Measurements from ENCODE around the gene PODNL1.

PODNL1 gene, protein sequence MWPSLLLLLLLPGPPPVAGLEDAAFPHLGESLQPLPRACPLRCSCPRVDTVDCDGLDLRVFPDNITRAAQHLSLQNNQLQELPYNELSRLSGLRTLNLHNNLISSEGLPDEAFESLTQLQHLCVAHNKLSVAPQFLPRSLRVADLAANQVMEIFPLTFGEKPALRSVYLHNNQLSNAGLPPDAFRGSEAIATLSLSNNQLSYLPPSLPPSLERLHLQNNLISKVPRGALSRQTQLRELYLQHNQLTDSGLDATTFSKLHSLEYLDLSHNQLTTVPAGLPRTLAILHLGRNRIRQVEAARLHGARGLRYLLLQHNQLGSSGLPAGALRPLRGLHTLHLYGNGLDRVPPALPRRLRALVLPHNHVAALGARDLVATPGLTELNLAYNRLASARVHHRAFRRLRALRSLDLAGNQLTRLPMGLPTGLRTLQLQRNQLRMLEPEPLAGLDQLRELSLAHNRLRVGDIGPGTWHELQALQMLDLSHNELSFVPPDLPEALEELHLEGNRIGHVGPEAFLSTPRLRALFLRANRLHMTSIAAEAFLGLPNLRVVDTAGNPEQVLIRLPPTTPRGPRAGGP

DNA sequence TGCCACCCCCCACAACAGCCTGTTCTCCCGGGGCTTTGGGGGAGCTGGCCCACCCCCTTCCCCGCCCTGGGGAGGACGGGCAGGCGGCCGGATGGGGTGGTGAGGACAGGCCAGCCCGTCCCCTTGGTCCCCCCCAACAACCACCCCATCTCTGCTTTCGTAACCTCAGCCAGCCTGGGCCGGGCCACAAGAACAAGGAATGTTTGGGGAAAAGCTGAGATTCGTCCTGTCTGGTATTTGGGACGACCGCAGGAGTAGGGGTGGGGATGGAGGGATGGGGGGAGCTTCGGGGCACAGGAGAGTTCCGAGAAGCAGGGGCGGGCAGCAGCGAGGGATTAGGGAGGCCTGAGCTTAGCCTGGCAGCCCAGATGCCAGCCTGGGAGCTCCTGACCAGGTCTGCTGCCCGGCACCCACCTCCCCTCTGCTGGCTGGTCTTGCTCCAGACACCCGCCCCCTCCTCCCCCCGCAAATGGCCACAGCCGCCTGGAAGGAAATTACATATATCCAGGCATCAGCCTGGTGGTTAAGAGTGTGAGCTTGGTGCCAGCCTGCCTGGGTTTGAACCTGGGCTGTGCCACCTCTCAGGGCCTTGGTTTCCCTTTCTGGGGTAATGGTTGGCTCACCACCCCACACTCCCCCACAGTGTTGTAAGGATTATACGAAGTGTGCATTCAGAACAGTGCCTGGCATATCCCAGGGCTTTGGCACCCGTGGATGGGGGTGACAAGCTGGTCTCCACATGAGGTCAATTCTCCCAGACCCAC is at the start of gene PODNL1:
Gene PODNL1, minus strand, starts transcription at position 117 of the 764 bp plus-strand sequence. CDS start 236 bp downstream, outside the sequence.
- DNase-seq (ENCODE audit: low spot score in 2 of 2), result no peak

DNA sequence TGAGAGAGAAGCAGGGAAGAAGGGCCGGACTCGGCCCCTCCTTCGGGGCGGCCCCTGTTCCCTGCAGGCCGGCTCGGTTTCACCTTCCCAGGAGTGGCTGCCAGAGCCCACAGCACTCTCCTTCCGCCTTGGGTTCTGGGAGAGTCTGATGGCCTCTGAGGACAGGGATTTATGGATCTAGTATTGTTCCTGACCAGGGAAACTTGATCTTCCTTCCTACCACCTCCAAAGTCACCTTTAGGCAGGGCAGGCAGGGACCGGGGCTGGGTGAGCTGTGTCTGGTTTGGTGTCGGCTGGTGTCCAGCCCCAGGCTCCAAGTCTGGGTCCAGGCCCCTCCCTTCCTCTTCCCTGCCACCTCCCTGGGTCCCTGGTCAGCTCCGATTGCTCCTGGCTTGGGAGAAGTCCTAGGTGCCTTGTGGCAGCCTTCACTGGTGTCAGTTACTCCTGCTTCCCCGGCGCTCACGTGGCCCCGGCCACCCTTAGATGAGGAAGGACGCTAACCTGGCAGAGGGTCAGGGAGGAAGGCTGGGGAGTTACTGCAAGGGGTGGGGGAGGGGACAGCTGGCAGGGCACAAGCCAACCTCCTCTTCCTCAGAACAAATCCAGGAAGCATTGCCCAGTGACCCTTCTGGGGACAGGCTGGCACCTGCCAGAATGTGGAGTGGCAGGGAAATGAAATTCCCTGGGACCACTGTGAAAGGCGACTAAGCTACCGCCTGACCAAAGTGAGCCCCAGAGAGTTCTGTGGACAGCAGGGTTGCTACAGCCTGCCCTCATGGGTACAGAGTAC is 49.1 kb upstream of the PODNL1 start:
- H3K36me3 Mint-ChIP-seq, result peaks cover 27% of the 10 kb centered on the region
- no peak for ATAC-seq
- H3K9me3 Mint-ChIP-seq, result no peaks in the 10 kb centered on the region
- peaks cover 51% of the 10 kb centered on the region for H3K4me1 Mint-ChIP-seq
- no peak for DNase-seq (ENCODE audit: low spot score in 2 of 2)
- peak overlapping the region; percentile 98 for H3K27ac Mint-ChIP-seq
- H3K4me3 Mint-ChIP-seq, result peak overlapping the region; percentile 72

More for the DNA sequence above, at the start of gene PODNL1:
- H3K4me1 Mint-ChIP-seq, result peaks cover 22% of the 10 kb centered on the region
- H3K36me3 Mint-ChIP-seq, result no peaks in the 10 kb centered on the region
- H3K4me3 Mint-ChIP-seq, result no peak within 1 kb of the TSS
- peak within 1 kb of the TSS; percentile 16 for H3K27ac Mint-ChIP-seq
- no peaks in the 10 kb centered on the region for H3K9me3 Mint-ChIP-seq
- no peak for ATAC-seq

DNA sequence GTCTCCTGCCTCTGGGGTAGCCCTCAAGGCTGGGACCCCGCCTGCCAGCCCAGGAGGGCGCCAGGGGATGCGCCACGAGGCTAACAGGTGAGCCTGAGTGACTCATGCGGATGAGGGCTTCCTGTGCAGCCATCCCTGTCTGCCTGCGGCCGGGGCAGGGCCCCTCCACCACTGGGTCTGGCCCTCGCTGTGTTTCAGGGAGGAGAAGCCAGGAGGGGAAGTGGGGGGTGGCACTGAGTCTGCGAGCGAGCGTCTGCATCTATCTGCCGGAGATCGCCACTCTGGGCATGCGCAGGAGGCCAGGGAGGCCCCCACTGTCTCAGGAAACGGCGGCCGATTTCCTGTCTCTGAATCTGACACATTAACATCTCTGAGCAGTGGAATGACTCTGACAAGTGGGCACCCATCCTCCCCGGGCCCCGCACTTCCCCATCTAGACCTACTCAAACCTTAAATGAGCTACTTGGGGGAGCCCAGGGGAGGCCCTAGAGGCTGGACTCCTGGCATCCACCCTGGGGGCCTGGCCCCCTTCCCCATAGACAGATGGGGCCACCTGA is 48.2 kb upstream of the PODNL1 start:
- no peaks in the 10 kb centered on the region for H3K9me3 Mint-ChIP-seq
- ATAC-seq (peak; percentile 95), DNase-seq (ENCODE audit: low spot score in 2 of 2) (peak; percentile 93 to 99)
- peak overlapping the region; percentile 72 for H3K4me3 Mint-ChIP-seq
- peaks cover 51% of the 10 kb centered on the region for H3K4me1 Mint-ChIP-seq
- H3K27ac Mint-ChIP-seq, result peak overlapping the region; percentile 98
- peaks cover 25% of the 10 kb centered on the region for H3K36me3 Mint-ChIP-seq

DNA sequence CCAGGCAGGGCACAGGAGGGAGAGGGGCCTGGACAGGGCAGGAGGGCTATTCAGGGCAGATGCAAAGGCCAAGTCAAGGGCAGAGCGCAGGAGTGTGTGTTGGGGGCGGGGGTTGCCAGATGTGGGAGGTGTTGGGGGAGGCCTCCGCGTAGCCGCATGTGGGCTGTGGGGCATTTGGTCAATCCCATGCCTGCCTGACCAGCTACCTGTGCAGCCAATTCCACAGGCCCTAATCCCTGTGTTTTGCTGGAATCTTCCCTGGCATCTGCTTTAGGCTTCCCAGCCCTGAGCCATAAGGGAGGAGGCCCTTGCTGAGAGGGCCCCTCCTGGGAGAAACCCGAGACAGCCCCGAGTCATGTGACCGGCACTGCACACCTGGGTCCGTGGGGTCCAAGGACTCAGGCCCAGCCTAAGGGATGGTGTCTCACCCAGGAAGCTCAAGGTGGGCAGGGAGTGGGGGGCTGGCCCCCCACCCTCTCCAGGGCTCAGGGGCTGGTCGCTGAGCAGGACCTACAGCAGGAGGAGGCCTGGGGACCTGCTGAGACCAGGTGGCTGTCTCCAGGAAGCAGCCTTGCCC is 47.6 kb upstream of the PODNL1 start:
- Mint-ChIP-seq H3K27ac (peak overlapping the region; percentile 98), H3K4me1 (peaks cover 51% of the 10 kb centered on the region), H3K9me3 (no peaks in the 10 kb centered on the region), H3K36me3 (peaks cover 25% of the 10 kb centered on the region), H3K4me3 (peak overlapping the region; percentile 72)
- ATAC-seq (peak; percentile 1), DNase-seq (ENCODE audit: low spot score in 2 of 2) (no peak)

DNA sequence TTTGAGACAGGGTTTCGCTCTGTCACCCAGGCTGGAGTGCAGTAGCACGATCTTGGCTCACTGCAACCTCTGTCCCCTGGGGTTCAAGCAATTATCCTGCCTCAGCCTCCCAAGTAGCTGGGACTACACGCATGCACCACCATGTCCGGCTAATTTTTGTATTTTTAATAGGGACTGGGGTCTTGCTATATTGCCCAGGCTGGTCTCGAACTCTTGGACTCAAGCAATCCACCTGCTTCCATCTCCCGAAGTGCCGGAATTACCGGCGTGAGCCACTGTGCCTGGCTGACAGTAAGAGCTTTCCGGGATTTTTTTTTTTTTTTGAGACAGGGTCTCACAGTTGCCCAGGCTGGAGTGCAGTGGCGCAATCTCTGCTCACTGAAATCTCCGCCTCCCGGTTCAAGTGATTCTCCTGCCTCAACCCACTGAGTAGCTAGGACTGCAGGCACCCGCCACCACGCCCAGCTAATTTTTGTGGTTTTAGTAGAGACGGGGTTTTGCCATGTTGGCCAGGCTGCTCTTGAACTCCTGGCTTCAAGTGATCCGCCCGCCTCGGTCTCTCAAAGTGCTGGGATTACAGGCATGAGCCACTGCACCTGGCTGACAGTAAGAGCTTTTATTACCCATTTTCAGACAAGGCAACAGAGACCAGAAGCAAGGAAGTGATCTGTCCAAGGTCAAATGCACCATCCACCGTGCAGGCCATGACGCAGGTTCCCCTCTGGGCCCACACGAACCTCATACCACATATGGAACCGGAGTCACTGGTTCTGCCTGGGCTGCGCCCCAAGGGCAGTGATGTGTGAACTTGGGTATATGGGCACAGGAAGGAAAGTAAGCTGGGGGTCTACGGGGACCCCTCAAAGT is 46.9 kb upstream of the PODNL1 start:
- H3K9me3 Mint-ChIP-seq, result no peaks in the 10 kb centered on the region
- peak overlapping the region; percentile 98 for H3K27ac Mint-ChIP-seq
- H3K4me1 Mint-ChIP-seq, result peaks cover 50% of the 10 kb centered on the region
- H3K4me3 Mint-ChIP-seq, result peak overlapping the region; percentile 72
- ATAC-seq (no peak), DNase-seq (ENCODE audit: low spot score in 2 of 2) (no peak)
- H3K36me3 Mint-ChIP-seq, result peaks cover 25% of the 10 kb centered on the region

DNA sequence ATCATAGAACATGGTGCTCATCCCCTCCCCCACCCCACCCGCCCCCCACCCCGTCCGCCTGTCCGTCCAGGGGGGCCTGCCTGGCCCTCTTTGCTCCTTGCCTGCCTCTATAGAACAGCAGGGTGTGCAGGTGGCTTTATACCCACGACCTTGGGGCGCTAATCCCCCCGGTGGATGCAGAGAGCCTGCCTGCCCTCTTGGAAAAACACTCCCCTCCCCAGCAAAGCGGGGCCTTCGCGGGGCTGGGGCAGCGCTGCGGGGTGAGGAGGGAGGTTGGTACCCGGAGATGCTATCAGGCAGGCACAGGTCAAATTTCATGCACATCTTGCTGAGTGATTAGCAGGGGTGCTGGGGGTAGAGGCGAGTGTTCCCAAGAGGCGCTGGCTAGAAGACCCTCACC is 46.0 kb upstream of the PODNL1 start:
- ATAC-seq (no peak), DNase-seq (ENCODE audit: low spot score in 2 of 2) (no peak)
- Mint-ChIP-seq H3K4me1 (peaks cover 46% of the 10 kb centered on the region), H3K36me3 (peaks cover 25% of the 10 kb centered on the region), H3K27ac (no peak overlapping the region), H3K4me3 (no peak overlapping the region), H3K9me3 (no peaks in the 10 kb centered on the region)

DNA sequence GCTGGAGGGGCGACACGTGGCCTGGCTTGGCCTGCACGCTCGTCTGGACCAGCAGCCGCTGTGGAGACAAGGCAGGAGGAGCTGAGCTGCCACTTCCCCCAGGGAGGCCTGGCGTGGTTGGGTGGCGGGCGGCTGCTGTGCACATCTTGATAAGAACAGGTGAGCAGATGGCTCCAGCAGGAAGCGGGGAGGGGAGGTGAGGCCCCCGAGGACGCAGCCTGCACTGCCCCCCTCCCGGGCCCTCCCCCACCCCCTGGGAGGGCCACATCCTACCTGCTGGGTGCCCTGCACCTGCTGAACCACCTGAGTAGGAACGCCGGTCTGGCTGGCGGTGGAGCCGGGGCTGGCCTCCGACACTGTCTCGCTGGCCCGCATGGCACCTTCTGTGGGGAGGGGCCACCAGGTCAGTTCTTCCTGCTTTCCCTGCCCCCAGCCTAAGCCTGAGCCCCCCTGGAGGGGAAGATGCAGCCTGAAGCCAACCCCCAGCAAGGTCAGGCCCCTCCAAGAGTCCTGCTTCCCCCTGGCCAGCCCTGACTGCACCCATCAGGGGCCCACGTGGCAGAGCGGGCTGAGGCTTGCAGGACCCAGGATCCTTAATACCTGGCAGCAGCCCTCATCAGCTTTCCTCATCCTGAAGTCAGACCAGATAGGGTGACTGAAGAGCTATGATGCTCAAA is 45.1 kb upstream of the PODNL1 start:
- no peaks in the 10 kb centered on the region for H3K9me3 Mint-ChIP-seq
- DNase-seq (ENCODE audit: low spot score in 2 of 2), result no peak
- H3K4me3 Mint-ChIP-seq, result no peak overlapping the region
- H3K4me1 Mint-ChIP-seq, result peaks cover 38% of the 10 kb centered on the region
- ATAC-seq, result no peak
- peak overlapping the region; percentile 14 for H3K27ac Mint-ChIP-seq
- peaks cover 17% of the 10 kb centered on the region for H3K36me3 Mint-ChIP-seq

DNA sequence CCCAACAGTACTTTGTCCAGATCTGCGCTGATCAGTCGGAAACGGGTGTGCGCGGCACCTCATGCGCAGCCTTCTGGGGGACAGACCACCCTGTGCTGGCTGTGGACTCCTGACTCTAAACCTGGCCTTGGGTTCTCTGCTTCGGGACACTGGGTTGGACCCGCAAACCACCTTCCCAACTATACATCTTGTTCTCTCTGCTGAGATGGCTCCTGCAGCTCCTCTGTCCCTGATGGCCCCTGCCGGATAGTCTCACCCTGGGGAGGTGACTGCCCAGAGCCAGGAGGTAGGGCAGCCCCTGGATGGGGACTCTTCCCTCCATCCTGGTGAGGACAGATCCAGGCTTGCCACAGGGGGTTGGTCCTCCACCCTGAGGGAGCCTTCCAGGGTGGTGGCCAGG is 44.6 kb upstream of the PODNL1 start:
- no peak overlapping the region for H3K4me3 Mint-ChIP-seq
- ATAC-seq (no peak), DNase-seq (ENCODE audit: low spot score in 2 of 2) (no peak)
- peak overlapping the region; percentile 14 for H3K27ac Mint-ChIP-seq
- peaks cover 32% of the 10 kb centered on the region for H3K4me1 Mint-ChIP-seq
- peaks cover 16% of the 10 kb centered on the region for H3K36me3 Mint-ChIP-seq
- H3K9me3 Mint-ChIP-seq, result no peaks in the 10 kb centered on the region

DNA sequence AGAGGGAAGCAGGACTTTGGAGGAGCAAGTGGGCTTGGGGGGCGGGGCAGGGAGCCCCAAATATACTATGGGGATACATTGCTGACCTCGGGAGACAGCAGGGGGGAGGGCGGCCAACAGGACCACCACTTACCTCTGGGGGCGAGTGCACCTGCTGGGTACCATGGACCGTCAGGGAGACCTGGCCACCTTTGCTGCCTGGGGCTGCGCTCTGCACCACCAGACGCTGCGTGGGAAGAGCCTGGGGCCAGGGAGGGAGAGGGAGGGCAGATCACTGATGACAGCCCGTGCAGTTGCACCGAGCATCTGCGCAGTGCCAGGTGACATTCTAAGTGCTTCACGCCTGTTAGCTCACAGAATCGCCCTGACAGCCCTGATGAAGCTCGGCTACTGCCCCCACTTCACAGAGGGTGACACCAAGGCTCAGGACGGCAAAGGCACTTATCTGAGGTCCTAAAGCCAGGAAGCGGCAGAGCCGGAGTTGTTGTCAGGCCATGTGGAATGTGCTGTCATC is 43.8 kb upstream of the PODNL1 start:
- Mint-ChIP-seq H3K27ac (no peak overlapping the region), H3K9me3 (no peaks in the 10 kb centered on the region), H3K4me3 (no peak overlapping the region), H3K36me3 (peaks cover 11% of the 10 kb centered on the region), H3K4me1 (peaks cover 25% of the 10 kb centered on the region)
- no peak for ATAC-seq
- no peak for DNase-seq (ENCODE audit: low spot score in 2 of 2)

DNA sequence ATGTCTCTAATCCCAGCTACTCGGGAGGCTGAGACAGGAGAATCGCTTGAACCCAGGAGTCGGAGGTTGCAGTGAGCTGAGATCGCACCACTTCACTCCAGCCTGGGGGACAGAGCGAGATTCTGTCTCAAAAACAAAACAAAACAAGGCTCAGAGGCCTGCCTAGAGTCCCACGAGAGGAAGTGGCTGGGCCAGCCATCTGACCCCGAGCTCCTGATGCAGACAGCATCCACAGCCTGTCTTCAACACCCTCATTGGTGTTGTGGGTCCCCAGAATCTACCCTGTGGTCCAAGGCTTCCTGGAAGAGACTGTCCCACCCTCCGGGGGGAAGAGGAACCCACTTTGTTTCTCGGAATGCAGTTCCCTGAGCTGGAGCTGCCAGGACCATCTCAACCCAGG is 43.2 kb upstream of the PODNL1 start:
- H3K4me3 Mint-ChIP-seq, result no peak overlapping the region
- DNase-seq (ENCODE audit: low spot score in 2 of 2) (no peak), ATAC-seq (no peak)
- H3K36me3 Mint-ChIP-seq, result peaks cover 6% of the 10 kb centered on the region
- H3K9me3 Mint-ChIP-seq, result no peaks in the 10 kb centered on the region
- no peak overlapping the region for H3K27ac Mint-ChIP-seq
- H3K4me1 Mint-ChIP-seq, result peaks cover 19% of the 10 kb centered on the region

DNA sequence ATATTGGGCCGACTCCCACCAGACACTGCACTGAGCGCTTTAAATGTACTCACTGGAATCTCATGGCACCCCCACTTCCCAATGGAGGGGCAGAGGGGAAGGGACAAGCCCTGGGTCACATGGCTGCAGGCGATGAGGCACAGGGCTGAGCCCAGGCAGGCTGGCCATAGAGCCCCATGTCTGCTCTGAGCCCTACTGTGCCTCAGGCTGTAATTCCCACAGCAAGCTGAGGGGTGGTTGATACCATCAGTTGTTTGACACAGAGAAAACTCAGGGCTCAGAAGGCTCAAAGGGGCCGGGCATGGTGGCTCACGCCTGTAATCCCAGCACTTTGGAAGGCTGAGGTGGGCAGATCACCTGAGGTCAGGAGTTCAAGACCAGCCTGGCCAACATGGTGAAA is 42.8 kb upstream of the PODNL1 start:
- DNase-seq (ENCODE audit: low spot score in 2 of 2) (no peak), ATAC-seq (no peak)
- H3K36me3 Mint-ChIP-seq, result peaks cover 5% of the 10 kb centered on the region
- H3K4me1 Mint-ChIP-seq, result peaks cover 15% of the 10 kb centered on the region
- no peaks in the 10 kb centered on the region for H3K9me3 Mint-ChIP-seq
- H3K27ac Mint-ChIP-seq, result no peak overlapping the region
- no peak overlapping the region for H3K4me3 Mint-ChIP-seq

DNA sequence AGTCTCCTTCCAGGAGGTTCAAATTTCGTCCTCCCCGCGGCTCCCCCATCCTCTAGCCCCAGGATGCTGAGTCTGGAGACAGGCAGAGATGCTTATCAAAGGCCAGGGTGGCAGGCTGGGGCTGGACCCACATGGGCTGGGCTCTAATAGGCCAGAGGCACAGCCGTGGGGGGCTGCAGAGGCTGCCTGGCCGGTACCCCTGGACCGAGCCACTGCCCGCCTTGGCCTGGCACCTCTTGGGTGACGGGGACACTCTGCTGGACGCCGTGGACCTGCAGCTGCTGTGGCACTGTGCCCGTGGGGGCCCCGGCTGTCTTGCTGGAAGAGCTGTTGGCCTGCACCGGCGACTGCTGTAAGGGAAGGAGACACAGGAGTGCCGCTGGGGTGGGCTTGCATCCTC is 42.1 kb upstream of the PODNL1 start:
- H3K4me3 Mint-ChIP-seq, result no peak overlapping the region
- no peak for DNase-seq (ENCODE audit: low spot score in 2 of 2)
- no peak overlapping the region for H3K27ac Mint-ChIP-seq
- ATAC-seq, result no peak
- peaks cover 12% of the 10 kb centered on the region for H3K36me3 Mint-ChIP-seq
- H3K9me3 Mint-ChIP-seq, result no peaks in the 10 kb centered on the region
- peaks cover 8% of the 10 kb centered on the region for H3K4me1 Mint-ChIP-seq

DNA sequence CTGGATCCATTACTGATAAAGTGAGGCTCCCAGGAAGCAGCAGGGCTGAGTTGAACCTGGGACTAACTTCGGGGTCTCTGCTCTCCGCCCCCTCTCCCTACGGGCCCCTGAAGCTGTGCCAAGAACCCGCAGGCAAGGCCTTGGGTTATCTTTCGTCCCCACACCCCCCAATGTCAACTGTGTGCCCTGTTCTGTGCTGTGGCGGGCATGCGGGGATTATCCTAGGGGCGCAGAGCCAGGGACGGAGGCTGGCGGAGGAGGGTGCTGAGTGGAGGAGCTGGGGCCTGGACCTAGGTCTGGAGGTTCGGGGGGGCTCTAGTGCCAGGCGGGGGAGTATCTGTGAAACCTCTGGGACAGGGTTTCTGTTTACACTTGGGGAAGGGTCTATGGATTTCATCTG is 41.5 kb upstream of the PODNL1 start:
- peaks cover 17% of the 10 kb centered on the region for H3K36me3 Mint-ChIP-seq
- DNase-seq (ENCODE audit: low spot score in 2 of 2) (no peak), ATAC-seq (no peak)
- peak overlapping the region; percentile 37 for H3K27ac Mint-ChIP-seq
- H3K4me1 Mint-ChIP-seq, result peaks cover 5% of the 10 kb centered on the region
- peak overlapping the region; percentile 59 for H3K4me3 Mint-ChIP-seq
- H3K9me3 Mint-ChIP-seq, result no peaks in the 10 kb centered on the region
